Measurements from ENCODE around the gene TOLLIP. TPM values are rescaled to one million over a fixed set of nuclear protein-coding genes. Genes with fewer than 3 reads are reported as not detected.
A peak's percentile ranks its signal among the peaks of the same experiment; 100 is the strongest.

Gene TOLLIP
- total RNA-seq, 2 donors from 2014 or later, result 51.1 to 63.9 TPM

- Histone ChIP-seq H3K9me3 (no peaks in the 10 kb centered on the region), H3K4me1 (peaks cover 10% of the 10 kb centered on the region), H3K27me3 (no peaks in the 10 kb centered on the region), H3K4me3 (no peak overlapping the region), H3K27ac (no peak overlapping the region), H3K36me3 (replicated peaks in 1 of 2; ENCODE audit: insufficient read depth in 1 of 2, low read depth in 2 of 2) (no peaks in the 10 kb centered on the region)
- DNase-seq (peak in 1 of 4 donors; percentile 4), ATAC-seq (no peak)
- TF ChIP-seq CTCF (IDR thresholded peaks at IDR 0.05), result no peak
- no peak for TF ChIP-seq POLR2A (IDR thresholded peaks at IDR 0.05)
- intact Hi-C loops (cut with DNase I), result no loop called here
- 68 to 75% methylated on average over 27 to 33 of the region's 33 CpGs for WGBS, 2 donors
Observed at GRCh38 chr11:1338201-1339065, 29.0 kb upstream of the TOLLIP start.

GRCh38 chr11:1337647-1338007 is 28.2 kb upstream of the TOLLIP start:
- ATAC-seq (no peak), DNase-seq (peak in 1 of 4 donors; percentile 2)
- TF ChIP-seq CTCF (IDR thresholded peaks at IDR 0.05), result no peak
- Histone ChIP-seq H3K4me3 (no peak overlapping the region), H3K27ac (no peak overlapping the region), H3K27me3 (no peaks in the 10 kb centered on the region), H3K9me3 (no peaks in the 10 kb centered on the region), H3K4me1 (peaks cover 10% of the 10 kb centered on the region), H3K36me3 (replicated peaks in 1 of 2; ENCODE audit: insufficient read depth in 1 of 2, low read depth in 2 of 2) (no peaks in the 10 kb centered on the region)
- 62 to 68% methylated on average over 13 to 19 of the region's 25 CpGs for WGBS, 2 donors
- intact Hi-C loops (cut with DNase I), result no loop called here

DNA sequence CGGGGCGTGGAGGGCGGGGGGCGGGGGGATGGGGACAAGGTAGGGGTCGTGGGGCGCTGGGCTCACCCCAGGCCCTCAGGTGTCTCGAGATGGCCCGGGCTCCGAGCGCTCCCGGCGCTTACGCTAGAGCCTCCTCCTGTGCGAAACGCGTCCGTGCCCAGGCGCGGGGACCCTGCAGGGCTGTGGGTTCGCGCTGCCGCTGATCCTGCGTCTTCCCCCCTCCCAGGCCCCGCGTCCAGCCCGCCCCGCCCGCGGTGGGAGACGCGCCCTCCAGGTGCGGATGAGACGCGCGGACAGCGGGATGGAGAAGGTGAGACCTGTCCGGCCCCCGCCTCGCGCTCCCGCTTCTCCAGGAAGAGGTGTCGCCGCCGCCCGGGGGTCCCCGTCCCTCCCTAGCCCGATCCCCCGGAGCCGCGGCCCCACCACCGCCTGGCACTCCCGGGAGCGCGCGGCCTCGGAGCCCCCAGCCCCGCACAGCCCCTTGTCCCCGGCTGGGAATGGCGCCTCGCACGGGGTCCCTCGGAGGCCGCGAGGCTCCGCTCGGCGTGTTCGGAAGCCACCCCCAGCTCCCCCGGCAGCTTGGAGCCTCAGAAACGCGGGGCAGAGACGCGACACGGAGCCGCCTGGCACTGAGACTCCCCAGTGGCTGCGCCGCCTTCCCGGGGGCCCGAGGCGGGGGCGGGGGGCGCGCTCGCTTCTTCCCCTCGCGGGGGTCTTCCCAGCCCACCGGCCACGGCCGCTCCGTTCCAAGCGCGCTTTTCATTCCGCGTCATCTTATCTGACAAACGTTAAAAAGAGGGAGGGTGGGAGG is 27.6 kb upstream of the TOLLIP start:
- Histone ChIP-seq H3K4me3 (no peak overlapping the region), H3K27ac (no peak overlapping the region), H3K4me1 (peaks cover 10% of the 10 kb centered on the region), H3K9me3 (no peaks in the 10 kb centered on the region), H3K36me3 (replicated peaks in 1 of 2; ENCODE audit: insufficient read depth in 1 of 2, low read depth in 2 of 2) (no peaks in the 10 kb centered on the region), H3K27me3 (no peaks in the 10 kb centered on the region)
- WGBS, 2 donors, result 17 to 38% methylated on average over 10 to 76 of the region's 95 CpGs
- peak; percentile 47 for ATAC-seq
- intact Hi-C loops (cut with DNase I), result no loop called here
- peak in 3 of 4 donors; percentile 28 to 37 (median 31) for DNase-seq
- TF ChIP-seq CTCF (IDR thresholded peaks at IDR 0.05) (no peak), POLR2A (IDR thresholded peaks at IDR 0.05) (no peak)

DNA sequence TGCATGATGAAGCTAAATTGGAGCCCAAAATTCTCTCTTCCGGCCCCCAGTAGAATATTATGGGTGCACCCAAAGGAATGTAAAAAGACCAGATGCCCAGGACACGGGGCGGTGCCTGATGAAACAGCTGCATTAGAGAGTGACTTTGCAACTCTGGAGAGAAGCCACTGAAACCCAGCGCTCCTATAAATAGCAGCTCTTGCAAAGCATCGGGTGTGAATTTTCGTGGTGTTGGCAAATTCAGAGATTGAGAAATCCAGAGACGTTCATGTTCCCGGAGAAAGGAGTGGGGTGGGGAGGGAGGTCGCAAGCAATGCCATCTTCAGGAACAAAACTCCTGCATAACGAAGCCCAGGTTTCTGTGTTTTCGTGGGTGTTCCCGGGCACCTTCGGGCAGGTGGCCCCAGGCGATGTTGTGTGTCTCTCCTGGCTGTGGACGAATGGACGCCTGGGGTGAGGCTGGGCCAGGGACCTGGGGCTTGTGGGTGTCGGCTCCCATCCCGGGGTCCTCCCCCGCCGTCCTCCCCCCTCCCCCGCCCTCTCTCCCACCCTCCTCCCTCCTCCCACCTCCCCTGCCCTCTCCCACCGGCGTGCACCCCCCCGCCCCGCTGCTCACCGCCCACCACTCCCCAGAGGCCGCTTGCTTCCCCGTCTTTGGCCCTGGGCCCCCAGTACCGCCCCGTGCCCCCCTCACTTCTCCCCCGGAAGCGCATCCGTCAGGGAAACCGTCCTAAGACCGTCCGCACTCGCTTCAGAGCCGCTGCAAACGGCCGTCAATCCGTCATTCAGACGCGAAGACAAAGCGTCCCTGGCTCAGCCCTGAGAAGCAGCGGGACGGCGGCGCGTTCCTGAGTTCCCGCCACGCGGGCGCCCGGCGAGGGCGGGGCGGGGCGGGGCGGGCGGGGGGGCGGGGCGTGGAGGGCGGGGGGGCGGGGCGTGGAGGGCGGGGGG is 26.7 kb upstream of the TOLLIP start:
- H3K4me3 ChIP-seq, result no peak overlapping the region
- WGBS, 2 donors, result 1 to 5% methylated on average over 20 to 36 of the region's 66 CpGs
- DNase-seq, result peak; percentile 50 to 82 (median 62)
- H3K27ac ChIP-seq, result peak overlapping the region in 1 of 4 donors; percentile 18
- no peaks in the 10 kb centered on the region for H3K27me3 ChIP-seq
- intact Hi-C loops (cut with DNase I), result no loop called here
- H3K36me3 ChIP-seq (replicated peaks in 1 of 2; ENCODE audit: insufficient read depth in 1 of 2, low read depth in 2 of 2), result no peaks in the 10 kb centered on the region
- peak; percentile 56 for ATAC-seq
- H3K9me3 ChIP-seq, result no peaks in the 10 kb centered on the region
- TF ChIP-seq CTCF (IDR thresholded peaks at IDR 0.05), result no peak
- no peak for TF ChIP-seq POLR2A (IDR thresholded peaks at IDR 0.05)
- H3K4me1 ChIP-seq, result peaks cover 10% of the 10 kb centered on the region

All from body of pancreas (tissue), 4 donors.